SH-SY5Y (cell line): ENCODE results near the gene ANKRD39.

ENCODE experiments used
- GATA2 ChIP-seq: IDR thresholded peaks from 2 replicates; pipeline ENCODE4 v1.6.1; 2011; ENCODE audit warnings: mild to moderate bottlenecking, low read depth, low read length
- GATA3 ChIP-seq: IDR thresholded peaks from 2 replicates; pipeline ENCODE4 v1.6.1; 2011; ENCODE audit warnings: low read depth, mild to moderate bottlenecking, low read length, moderate library complexity

DNA sequence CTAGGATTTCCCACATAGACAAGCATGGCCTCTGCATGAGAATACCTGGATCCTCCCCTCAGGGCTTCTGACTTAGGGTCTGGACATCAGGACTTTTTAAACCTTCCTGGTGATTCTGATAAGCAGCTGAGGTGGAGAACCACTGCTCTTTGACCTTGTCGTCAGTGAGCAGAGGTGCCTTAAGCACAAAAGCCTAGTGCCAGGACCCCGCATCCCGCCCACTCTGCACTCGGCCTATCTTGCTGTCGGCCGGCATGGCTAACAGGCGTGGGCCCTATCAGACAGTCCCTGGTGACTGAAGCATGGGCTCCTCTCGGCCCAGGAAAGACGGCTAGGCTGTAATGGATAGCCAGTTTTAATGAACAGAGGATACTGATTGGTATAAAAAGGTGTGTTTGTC is 20.2 kb downstream of the ANKRD39 start:
- TF ChIP-seq GATA3 (no peak), GATA2 (no peak)
